Retina (tissue), 1 donor: ENCODE data around the gene FAM177A1.
"Not testable (repeated sequence)": the region's sequence is repeated elsewhere in the genome, so short reads cannot be mapped to it uniquely, and the experiment has no call there.

ENCODE experiments used
- DNase-seq: peaks from one replicate; pipeline ENCODE4 v3.0.0-alpha.2; 2016

FAM177A1 gene

DNA sequence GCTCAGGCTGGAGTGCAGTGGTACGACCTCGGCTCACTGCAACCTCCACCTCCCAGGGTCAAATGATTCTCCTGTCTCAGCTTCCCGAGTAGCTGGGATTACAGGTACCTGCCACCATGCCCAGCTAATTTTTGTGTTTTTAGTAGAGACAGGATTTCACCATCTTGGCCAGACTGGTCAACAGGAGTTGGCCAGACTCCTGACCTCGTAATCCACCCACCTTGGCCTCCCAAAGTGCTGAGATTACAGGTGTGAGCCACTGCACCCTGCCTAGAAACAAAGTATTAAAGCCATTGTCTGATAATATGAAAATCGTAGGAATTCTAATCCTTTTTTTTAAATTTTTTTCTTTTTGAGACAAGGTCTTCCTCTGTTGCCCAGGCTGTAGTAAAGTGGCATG is 19.7 kb downstream of the FAM177A1 start:
- not testable (repeated sequence) for DNase-seq

DNA sequence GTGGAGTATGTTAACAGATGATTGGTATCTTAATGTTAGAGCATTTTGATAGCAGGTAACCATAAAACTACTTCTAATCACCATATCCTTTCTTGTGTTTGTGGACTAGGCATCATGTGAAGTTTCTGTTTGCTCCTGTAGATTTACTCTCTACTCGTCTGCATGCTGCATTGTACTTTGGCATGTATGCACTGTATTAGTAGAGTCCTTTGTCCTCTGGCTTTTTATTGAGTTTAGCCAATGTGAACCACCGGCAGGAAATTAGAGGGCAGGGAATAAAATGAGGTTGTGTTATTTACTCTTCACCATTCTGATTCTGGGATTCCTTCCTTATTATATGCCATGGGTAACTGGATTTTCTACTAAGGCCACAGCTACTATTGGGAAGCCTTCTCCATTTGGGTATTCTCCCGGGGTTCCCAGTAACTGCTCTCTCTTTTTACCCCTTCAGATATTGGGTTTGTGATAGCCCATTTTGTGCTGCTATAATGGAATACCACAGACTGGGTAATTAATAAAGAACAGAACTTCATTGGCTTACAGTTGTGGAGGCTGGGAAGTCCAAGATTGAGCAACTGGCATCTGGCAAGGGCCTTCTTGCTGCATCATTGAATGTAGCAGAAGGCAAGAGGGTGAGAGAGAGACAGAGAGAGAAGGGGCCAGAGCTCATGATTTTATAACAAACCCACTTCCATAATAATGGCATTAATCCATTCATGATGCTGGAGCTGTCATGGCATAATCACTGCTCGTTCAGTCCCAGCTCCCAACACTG is 22.4 kb downstream of the FAM177A1 start:
- DNase-seq: no peak

DNA sequence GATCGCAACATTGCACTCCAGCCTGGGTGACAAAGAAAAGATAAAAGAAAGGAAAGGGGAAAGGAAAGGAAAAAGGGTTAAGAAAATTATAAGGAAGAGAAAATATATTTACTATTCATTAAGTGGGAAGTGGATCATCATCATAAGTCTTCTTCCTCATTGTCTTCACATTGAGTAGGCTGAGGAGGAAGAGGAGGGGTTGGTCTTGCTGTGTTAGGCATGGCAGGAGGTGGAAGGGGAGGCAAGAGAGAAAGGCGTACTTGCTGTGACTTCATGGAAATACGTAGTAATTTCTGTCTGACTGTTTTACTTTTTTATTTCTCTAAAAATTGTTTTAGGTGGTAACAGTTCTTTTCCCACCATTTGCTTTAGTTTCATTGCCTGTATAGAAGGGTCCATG is 26.2 kb downstream of the FAM177A1 start:
- DNase-seq: no peak

DNA sequence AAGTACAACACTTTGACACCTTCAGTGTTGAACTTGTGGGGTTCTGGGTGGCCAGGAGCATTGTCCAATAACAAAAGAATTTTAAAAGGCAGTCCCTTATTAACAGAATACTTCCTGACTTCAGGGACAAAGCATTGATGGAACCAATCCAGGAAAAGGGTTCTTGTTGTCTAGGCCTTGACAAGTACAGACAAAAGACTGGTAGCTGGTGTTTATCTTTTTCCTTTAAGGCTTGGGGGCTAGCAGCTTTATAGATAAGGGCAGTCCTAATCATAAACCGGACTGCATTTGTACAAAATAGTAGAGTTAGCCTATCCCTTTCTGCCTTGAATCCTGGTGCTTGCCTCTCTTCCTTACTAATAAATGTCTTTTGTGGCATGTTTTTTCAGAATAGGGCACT is 27.4 kb downstream of the FAM177A1 start:
- DNase-seq: no peak

DNA sequence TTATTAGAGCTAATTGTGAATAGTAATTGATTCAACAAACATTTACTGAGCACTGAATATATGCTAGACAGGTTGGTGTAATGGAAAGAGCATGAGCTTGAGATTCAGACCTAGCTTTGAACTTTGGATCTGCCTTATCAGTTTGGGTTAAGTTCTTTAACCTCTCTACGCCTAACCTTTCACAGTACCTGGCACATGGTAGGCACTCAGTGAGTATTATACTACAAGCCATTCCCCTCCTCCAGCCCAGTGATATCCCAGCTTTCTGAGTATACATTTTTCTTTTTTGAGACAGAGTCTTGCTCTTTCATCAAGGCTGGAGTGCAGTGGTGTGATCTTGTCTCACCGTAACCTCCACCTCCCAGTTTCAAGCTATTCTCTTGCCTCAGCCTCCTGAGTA is 32.0 kb downstream of the FAM177A1 start:
- no peak for DNase-seq

DNA sequence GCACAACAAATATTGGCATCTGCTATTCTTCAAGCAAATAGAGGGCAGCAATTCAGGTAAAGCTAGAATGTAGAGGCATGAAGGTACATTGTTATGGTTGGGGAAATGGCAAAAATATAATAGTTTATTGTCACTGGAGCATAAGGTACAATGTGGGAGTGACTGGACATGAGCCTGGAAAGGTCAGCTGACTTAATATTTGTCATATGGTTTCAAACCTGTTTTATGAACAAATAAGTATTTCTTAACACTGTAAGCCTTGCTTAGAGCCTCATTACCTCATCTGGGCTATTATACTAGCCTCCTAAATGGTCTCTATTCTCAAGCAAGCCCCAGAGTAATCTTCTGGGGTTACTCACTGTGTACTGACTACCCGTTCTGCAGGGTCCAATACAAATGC is 33.7 kb downstream of the FAM177A1 start:
- DNase-seq: no peak

DNA sequence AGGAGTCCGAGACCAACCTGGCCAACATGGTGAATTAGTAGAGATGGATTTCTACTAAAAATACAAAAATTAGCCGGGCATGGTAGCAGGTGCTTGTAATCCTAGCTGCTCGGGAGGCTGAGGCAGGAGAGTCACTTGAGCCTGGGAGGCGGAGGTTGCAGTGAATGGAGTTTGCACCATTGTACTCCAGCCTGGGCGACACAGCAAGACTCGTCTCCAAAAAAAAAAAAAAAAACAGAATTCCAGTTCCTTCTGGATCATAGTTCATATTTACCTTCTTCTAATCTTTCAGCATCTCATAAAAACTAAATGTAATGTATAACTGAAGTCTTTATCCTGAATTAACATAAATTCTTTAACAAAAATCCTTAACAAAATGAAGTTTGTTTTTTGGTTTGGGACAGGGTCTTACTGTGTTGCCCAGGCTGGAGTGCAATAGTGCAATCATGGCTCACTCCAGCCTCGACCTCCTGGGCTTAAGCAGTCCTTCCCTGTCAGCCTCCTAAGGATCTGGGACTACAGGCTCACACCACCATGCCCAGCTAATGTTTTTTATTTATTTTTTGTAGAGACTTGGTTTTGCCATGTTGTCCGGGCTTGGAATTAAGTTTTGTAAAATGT is 37.6 kb downstream of the FAM177A1 start:
- no peak for DNase-seq

DNA sequence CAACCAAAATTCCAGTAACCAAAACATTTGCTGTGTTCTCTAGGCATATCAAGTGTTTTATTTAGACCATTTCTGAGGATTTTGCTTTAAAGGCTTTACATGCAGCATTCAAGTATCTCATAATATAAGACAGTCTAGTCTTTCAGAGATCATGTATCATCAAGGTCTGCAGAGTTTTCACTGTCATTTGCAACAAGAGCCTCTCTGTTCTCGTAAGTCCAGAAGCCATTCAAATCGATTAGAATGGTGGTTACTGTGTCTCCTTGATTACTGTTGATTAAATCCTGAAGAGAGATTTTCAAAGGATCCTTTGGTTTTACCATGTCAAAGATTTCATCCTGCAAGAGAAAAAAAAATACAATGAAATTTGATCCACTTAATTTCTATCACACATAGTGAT is 39.4 kb downstream of the FAM177A1 start:
- DNase-seq: no peak

DNA sequence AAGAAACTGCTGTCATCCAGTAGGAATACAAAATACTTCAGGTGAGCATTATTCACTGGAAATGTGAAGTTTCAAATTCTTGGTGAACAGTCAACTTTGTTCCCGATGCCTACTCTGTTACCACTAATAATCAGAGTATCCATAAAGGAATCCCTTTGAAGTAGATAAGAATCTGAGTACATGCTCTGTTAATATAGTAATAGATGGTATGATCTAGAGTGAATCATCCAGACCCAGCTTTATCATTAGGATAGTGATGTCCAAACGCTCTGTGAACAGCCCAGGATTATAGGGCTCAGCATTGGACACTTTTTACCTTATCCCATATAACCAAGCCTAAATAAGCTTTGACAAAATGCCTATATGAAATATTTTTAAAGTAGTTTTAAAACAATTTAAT is 42.4 kb downstream of the FAM177A1 start:
- no peak for DNase-seq

DNA sequence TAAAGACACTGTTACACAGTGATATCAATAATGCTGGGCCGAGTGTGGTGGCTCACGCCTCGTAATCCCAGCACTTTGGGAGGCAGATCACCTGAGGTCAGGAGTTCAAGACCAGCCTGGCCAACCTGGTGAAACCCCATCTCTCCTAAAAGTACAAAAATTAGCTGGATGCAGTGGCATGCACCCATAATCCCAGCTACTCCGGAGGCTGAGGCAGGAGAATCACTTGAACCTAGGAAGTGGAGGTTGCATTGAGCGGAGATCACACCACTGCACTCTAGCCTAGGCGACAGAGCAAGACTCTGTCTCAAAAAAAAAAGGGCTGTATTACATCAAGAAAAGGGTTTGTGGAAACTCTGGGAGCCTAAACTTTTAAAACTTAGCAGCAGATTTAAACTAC is 48.6 kb downstream of the FAM177A1 start:
- DNase-seq: not testable (repeated sequence)

DNA sequence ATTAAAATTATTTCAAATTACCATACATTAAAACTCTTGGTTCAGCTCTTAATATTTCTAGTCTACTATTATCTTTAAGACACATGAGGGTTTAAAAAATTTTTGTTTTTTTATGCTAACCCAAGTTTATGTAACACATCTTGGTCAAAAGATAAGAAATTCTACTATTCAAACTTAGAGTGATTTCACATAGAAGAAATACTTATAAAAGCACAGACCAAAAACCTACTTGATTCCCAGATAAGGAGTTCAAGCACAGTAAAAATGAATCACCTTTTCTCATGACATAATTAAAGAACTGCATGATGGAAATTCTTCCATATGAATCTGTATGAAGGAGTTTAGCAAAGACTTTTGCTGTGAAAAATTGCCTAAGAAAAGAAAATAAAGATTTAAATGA is 61.8 kb downstream of the FAM177A1 start:
- no peak for DNase-seq

DNA sequence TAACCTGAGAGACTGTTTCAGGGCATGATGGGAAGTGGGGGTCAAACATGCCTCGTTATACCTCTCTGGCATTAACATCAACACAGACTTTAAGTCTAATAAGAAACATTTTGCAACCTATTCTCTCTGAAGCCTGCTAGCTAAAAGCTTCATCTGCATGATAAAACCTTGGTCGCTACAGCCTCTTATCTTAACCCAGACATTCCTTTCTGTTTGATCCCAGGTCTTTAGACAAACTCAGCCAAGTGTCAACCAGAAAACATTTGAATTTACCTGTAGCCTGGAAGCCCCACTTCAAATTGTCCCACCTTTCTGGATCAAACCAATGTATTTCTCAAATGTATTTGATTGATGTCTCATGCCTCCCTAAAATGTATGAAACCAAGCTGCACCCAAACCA is 66.6 kb downstream of the FAM177A1 start:
- no peak for DNase-seq

DNA sequence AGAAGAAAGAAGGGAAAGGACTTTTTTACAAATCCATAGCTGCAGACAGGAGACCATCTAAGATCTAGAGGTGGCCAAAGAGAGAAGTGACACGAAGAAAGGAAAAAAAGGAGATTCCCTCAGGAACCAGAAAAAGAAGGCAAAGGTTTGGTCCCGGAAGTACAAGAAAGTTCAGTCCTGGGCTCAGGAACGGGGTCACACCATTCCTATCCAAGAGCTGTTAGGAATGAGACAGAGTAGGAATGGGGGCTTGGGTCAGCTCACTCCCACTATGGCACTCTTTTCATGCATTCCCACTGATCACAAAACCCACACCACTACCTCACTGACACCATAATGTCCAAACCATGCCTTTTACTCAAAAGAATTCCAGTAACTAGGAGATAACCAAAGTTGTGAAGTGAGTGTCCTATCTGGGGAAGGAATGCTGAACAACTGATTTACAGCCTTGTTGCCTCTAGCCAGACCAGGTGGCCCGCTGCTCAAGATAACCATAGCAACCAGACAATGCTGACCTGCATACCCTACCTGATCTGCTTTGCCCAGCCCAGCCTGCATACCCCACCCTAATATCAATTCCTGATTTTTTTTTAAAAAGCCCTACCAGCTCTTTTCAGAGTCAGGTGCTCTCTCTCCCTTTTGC is 67.4 kb downstream of the FAM177A1 start:
- no peak for DNase-seq

DNA sequence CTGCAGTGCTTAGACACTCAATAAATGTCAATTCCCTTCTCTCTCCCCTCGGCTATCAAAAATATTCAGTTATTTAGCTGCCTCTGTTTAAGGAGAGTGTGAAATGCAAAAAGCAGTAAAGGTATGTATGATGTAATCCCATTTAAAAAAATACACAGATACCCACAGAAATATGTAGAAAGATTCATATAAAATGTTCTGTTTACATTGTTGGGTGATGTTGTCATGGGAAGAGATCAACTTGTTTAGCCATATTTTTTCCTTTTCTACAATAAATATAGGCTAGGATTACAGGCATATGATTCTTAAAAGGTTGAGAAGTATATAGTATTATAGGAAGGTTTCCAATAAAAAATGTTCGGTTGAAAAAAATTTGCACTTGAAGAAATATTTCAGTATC is 68.0 kb downstream of the FAM177A1 start:
- DNase-seq: no peak

DNA sequence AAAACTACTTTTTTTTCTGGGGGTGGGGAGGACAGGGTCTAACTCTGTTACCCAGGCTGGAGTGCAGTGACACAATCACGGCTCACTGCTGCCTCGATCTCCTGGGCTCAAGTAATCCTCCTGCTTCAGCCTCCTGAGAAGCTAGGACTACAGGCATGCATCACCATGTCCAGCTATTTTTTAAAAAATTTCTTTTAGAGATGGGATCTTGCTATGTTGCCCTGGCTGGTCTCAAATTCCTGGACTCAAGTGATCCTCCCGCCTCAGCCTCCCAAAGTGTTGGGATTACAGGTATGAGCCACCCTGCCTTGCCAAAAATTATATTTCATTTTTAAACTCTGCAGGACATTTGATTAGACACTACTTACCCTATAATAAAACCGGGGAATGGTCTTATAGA is 70.2 kb downstream of the FAM177A1 start:
- DNase-seq: no peak

DNA sequence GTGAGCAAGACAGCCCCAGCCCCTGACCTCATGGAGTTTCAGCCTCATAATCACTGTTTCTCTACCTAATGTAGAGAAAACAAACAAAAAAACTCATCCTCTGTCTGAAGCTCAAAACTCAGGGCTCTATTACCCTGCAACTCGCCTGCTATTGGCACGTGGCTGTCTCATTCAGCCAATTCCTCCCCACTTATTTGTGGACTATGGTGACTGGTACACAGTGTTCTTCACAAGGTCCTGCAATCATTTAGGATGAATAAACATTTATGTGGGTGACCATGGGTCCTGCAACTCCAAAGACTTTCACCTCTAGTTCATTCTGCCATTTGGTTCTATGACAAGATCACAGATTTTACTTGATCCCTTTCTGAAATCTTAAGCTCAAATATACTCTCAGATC is 71.0 kb downstream of the FAM177A1 start:
- DNase-seq: no peak

DNA sequence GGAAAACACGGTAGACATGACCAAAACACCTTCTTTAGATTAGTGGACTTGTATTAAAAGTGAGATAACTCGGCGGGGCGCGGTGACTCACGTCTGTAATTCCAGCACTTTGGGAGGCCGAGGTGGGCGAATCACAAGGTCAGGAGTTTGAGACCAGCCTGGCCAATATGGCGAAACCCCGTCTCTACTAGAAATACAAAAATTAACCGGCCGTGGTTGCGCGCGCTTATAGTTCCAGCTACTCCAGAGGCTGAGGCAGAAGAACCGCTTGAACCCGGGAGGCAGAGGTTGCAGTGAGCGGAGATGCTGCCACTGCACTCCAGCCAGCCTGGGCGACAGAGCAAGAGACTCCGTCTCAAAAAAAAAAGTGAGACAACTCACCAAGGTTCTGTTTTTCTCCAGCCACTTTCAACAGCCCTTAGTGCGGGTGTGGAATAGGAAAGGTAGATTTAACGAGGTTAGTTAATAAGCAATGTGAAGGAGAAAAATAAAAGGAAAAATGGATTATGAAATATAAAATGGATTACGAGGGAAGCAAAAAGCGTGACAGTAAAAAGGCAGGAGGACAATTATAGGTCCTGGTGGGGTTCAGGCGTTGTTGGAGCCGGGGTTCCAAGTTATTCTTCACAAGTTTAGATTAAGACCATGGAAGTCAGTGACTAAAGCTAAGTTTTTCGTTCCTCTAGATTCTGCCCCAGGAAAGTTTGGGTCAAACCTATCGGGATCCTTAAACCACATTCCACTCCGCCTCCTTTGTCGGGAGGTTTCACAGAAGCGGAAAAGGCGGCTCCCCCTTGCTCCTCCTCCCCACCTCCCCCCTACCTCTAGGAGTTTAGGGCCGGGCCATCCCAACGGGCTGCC is 75.2 kb downstream of the FAM177A1 start:
- DNase-seq: no peak

DNA sequence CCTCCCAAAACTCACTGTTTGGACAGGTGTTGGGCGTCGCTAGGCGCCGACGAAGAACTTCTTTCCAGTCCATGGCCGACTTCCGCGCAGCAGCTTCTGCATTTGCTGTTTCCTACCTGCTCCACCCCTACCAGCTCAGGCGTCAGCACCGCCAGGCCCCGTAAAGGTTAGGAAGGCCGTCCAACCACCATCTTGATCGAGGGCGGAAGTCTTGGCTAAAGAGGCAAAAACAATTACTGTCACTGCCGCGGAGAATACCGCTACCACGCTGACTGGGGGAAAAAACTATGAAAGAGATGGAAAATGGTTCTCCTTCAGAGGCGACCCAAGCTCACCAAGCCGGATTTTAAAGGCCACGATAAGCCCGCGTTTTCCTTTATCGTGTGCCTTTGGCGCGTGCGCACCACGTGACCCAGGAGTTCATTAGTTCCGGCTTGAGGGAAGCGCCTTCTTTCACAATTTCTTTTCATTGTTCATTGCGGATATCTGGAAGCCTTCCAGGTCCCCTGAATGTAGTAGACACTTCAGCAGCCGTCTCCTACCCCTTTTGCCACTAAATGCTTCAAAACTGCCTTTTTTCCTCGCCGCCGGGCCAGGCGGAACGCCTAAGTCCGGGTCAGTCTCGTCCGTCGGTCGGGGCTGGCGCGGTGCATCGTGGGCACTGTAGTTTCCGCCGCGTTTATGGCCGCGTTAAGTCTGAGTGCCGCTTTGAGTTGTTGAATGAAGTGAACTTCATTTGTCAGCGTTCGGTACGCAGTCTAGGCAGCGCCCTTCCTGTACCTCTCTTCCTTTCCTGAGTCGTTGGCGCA is 76.0 kb downstream of the FAM177A1 start, which contains the start of the genes PPP2R3C and PRORP:
Gene PPP2R3C, minus strand, starts transcription at position 104 of the 809 bp plus-strand sequence. Its CDS starts 31 bp downstream, at position 73.
Gene PRORP, plus strand, starts transcription at position 666 of the 809 bp plus-strand sequence. CDS start 694 bp downstream, outside the sequence.
- peak; percentile 99 for DNase-seq

DNA sequence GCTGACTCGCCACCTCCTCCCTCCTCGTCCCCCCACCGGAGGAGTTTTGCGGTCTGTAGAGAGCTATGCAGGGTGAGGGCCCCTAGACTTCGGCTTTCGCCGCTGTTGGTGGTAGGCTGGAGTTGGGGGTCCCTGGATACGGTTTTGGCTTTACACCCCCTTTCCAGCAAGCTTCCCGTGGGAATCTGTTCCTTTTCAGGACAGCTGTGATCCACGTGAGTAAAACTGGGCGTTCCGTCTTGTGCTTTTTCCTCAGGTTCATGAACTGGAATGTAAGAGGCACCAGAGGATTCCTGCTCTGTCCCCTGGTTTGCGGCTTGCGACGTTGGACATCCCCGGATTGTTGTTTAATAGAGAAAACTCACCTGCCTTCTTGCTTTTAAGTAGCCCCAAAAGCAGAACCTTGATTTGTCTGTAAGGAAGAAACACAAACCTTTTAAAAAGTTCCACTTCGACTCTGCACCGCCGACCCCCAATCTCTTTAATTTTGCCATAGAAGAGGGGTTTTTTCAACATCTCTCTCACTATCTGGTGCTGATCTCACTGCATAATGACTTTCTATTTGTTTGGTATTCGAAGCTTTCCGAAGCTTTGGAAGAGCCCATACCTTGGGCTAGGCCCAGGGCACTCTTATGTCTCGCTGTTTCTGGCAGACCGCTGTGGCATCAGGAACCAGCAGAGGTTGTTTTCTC is 76.8 kb downstream of the FAM177A1 start:
- DNase-seq: no peak

DNA sequence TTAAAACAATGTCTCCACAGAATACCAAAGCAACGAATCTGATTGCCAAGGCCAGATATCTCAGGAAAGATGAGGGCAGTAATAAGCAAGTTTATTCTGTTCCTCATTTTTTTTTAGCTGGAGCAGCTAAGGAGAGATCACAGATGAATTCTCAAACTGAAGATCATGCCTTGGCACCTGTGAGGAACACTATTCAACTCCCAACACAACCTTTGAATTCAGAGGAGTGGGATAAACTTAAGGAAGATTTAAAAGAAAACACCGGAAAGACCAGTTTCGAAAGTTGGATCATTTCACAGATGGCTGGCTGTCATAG is 77.3 kb downstream of the FAM177A1 start:
- DNase-seq: no peak

DNA sequence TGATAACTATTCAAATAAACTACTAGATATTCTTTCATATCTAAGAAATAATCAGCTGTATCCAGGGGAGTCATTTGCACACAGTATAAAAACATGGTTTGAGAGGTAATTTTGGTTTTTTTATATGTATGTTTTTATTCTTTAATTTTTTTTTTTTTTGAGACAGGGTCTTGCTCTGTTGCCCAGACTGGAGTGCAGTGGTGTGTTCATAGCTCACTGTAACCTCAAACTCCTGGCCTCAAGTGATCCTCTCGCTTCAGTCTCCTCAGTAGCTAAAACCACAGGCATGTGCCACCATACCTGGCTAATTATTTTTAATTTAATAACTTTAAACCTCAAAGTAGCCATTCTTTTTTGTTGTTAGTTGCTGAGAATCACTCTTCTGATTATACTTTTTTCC is 78.1 kb downstream of the FAM177A1 start:
- no peak for DNase-seq
